Prostate gland (tissue), 2 donors: Measurements from ENCODE around the gene PDHX.

ENCODE experiments used
- CTCF ChIP-seq, 4 experiments: fragments of 200-600 bp in 2 of 4; fragments of 450-650 bp in 2 of 4; sonication (generic) in 2 of 4; IDR thresholded peaks; 1 replicate in 3 of 4; 2 replicates in 1 of 4; pipeline ENCODE4 v1.5.1; 2016 to 2019; ENCODE audit warnings: antibody characterized with exemption in 4 of 4, mild to moderate bottlenecking in 2 of 4, moderate library complexity in 2 of 4
- POLR2A ChIP-seq: fragments of 450-650 bp; IDR thresholded peaks from one replicate; pipeline ENCODE4 v1.6.1; 2016; ENCODE audit warnings: antibody characterized with exemption, mild to moderate bottlenecking
- POLR2AphosphoS5 ChIP-seq: sonication (generic); formaldehyde crosslinking; IDR thresholded peaks from one replicate; pipeline ENCODE4 v1.6.1; 2017; ENCODE audit warnings: antibody characterized with exemption

GRCh38 chr11:34899633-34900016, 16.8 kb upstream of the PDHX start:
- TF ChIP-seq CTCF (IDR thresholded peaks at IDR 0.05) (no peak), POLR2AphosphoS5 (no peak), POLR2A (no peak)
